ENCODE data around the gene CMC4.

Gene CMC4

GRCh38 chrX:155054255-155054654 is 16.7 kb downstream of the CMC4 start:
- no peak for DNase-seq

- DNase-seq: no peak
These were observed 17.3 kb downstream of the CMC4 start for GRCh38 chrX:155053656-155054055.

GRCh38 chrX:155052738-155053498 is 18.0 kb downstream of the CMC4 start:
- no peak for DNase-seq

- peak in 40 of 56 donors; percentile 0 to 62 (median 20) for DNase-seq
These were observed 21.8 kb downstream of the CMC4 start for GRCh38 chrX:155048977-155049619.

- no peak for DNase-seq
These were observed 24.0 kb downstream of the CMC4 start for GRCh38 chrX:155046811-155047528.

- no peak for DNase-seq
These were observed 24.7 kb downstream of the CMC4 start for GRCh38 chrX:155046129-155046810.

- DNase-seq: no peak
These were observed 35.2 kb downstream of the CMC4 start for GRCh38 chrX:155035688-155036087.

- no peak for DNase-seq
These were observed 39.3 kb downstream of the CMC4 start for GRCh38 chrX:155031657-155032056.

- no peak for DNase-seq
These were observed 42.1 kb downstream of the CMC4 start for GRCh38 chrX:155028877-155029291.

GRCh38 chrX:155028129-155028528 is 42.8 kb downstream of the CMC4 start:
- no peak for DNase-seq

GRCh38 chrX:155027509-155028066 is 43.3 kb downstream of the CMC4 start:
- peak in 2 of 56 donors; percentile 2 for DNase-seq

GRCh38 chrX:155026727-155027508 is 44.0 kb downstream of the CMC4 start, which contains the start of gene FUNDC2:
Gene FUNDC2, plus strand, starts transcription at chrX:155026844. Its CDS starts 95 bp downstream, at chrX:155026939.
- peak; percentile 33 to 94 (median 85) for DNase-seq

- DNase-seq: no peak
These were observed 44.6 kb downstream of the CMC4 start for GRCh38 chrX:155026420-155026726.

GRCh38 chrX:155023907-155024833 is 46.8 kb downstream of the CMC4 start:
- no peak for DNase-seq

GRCh38 chrX:155022585-155022984 is 48.4 kb downstream of the CMC4 start, which contains the start of gene F8:
Gene F8, minus strand, starts transcription at chrX:155022723. Its CDS starts 171 bp downstream, at chrX:155022552.
- DNase-seq: no peak

GRCh38 chrX:155020591-155020990 is 50.3 kb downstream of the CMC4 start:
- DNase-seq: no peak

Measured in nucleus accumbens (tissue), 56 donors.